GM19397 (cell line): ENCODE results near the gene IFTAP.
"Not testable (repeated sequence)": the region's sequence is repeated elsewhere in the genome, so short reads cannot be mapped to it uniquely, and the experiment has no call there.

Source experiments
- ATAC-seq: cut with Tn5 transposase; IDR thresholded peaks from one replicate; pipeline ENCODE4 v1.9.1; 2021; ENCODE audit warnings: mild to moderate bottlenecking, moderate library complexity; ENCODE audit not compliant: unreplicated experiment

Gene IFTAP

DNA sequence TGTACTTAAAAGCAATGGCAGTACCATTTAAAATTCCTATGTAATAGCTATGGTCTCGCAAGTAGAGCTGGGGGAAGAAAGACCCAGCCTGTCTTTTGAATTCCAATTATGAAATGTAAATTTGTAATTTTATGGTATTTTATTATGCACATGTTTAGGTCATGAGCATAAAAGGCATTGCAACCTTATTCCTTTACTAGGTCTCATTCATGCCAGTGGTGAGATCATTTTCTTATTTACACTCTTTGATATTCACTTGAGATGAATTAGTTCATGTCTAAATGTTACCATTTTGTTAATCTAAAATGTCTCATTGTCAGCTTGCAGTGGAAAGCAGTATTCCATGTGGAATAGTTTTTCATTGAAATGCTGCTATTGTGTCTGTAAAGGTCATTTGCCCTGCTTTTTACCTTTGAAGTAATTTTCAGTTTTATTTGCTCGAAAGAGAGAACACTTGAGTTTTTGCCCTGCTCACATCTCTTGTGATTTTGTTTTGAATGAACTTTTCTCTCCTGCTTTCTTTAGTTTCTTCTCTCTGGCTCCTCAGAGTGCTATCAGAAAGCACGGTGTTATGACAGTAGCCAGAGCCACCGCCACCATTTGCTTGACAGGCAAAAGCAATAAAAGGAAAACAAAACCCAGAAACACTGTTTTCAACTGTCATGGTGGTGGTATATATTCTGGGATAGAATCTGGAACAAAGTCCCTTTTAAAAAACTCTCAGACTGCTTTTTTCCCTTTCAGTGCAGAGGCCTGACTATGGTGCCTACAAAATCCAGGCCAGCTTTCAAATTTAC lies 41.0 kb downstream of the IFTAP start:
- no peak for ATAC-seq

- no peak for ATAC-seq
These were observed 44.3 kb downstream of the IFTAP start for GRCh38 chr11:36638556-36638955.

DNA sequence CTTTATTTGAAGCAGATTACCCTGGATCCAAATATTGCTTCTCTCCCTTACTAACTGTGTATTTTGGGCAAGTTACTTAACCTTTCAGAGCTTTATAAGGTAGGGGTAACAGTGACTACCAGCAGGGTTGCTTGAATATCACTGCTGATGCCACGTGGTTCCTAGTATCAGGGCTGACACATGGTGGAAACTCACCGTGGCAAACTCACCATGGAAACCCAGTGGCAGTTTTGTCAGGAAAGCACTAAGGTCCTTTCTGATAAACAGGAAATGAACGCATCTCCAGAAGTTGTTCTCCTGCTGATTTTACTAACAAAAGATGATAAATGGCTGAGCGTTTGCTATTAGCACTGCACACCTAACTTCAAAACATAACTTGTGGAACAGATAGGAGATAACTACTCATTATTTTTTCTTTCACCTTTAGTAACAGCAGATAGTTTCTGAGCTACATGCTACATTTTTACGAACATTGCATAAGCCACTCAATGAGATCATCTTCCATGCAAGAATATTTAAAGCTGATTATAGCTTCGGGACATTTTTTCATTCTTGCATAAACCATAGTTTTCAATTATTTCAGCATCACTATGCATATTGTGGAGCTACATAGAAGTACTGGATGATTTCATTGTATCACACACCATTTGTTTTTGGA lies 63.4 kb downstream of the IFTAP start:
- no peak for ATAC-seq

DNA sequence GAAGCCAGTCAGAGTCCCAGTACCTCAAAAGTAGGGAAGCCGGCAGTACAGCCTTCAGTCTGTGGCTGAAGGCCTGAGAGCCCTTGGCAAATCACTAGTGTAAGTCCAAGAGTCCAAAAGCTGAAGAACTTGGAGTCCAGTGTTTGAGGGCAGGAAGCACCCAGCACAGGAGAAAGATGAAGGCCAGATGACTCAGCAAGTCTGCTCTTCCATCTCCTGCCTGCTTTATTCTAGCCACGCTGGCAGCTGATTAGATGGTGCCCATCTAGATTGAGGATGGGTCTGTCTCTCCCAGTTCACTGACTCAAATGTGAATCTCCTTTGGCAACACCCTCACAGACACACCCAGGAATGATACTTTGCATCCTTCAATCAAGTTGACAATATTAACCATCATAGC lies 67.1 kb downstream of the IFTAP start:
- ATAC-seq, result not testable (repeated sequence)

DNA sequence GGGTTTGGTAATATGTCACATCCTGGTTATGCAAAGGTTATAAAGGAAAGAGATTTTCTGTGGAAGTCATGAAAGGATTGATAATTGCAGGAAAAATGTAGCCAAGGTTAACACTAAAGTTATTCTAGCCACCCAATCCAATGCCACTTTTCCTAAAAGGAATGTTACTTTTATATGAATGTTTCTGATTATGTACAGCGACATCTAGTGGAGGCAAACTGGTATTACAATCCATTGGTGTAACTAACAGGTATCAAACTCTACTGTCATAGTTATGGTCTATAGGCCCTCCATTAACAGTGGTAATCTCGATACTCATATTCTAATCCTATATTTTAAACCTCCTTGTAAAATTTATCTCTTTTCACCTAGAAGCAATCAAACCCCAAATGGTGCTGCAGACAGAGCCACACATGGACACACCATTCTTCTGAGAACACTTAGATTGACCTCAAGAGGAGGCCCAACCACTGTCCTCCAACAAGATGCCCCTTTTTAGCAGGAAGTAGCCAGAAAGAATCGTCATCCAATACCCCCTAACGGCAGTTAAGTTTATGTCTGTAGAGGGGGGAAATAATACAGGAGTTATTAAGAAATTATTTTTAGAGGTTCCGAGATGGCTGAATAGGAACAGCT lies 78.6 kb downstream of the IFTAP start:
- ATAC-seq, result no peak

DNA sequence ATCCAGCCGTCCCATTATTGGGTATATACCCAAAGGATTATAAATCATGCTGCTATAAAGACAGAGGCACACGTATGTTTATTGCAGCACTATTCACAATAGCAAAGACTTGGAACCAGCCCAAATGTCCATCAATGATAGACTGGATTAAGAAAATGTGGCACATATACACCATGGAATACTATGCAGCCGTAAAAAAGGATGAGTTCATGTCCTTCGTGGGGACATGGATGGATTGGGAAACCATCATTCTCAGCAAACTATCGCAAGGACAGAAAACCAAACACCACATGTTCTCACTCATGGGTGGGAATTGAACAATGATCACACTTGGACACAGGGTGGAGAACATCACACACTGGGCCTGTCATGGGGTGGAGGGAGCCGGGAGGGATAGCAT lies 85.2 kb downstream of the IFTAP start:
- not testable (repeated sequence) for ATAC-seq

- no peak for ATAC-seq
These were observed 89.5 kb downstream of the IFTAP start for GRCh38 chr11:36683818-36684217.

DNA sequence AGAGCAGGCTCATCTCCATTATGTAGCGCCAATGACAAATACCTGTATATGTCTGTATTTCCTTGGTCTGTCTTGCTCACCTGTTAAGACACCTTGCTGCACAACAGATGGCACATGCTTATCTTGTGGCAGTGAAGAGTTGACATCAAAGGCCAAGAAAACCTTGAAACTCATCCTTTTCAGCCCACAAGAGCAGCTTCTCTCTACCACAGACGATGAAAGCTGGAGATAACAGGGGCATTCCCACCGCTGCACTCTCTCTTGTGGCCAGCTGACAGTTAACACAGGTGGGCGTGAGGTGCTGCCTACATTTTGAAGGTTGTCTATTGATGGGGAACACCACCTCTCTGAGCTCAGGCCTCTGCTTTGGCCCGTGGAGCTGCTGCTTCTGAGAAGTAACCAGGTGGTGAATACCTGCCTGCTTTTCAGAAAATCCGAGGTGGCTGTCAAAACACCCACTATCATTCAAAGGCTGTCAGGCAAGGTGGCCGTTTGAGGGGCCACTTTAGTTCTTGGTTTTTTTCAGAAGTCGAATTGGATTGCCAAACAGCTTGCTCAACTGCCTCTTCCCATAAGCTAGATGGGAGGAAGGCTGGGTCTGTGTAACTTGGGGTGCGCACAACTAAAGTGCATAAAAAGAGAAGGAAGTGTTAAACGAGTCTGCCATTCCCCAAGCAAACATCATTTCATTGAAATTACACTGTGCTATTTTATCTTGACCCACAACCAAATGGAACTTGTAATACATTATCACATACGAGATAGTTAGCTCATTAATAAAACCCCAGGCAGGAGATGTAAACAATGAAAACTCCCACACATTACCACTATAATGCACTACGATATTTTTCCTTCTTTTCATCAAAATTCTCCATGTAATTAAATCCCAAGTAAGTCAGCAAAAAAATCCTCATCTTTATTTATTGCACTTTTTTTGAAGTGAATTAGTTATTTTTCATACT lies 90.8 kb downstream of the IFTAP start:
- ATAC-seq, result no peak

GRCh38 chr11:36688132-36688531 lies 93.8 kb downstream of the IFTAP start:
- ATAC-seq, result no peak

- no peak for ATAC-seq
These were observed 94.4 kb downstream of the IFTAP start for GRCh38 chr11:36688571-36689291.

- no peak for ATAC-seq
These were observed 95.1 kb downstream of the IFTAP start for GRCh38 chr11:36689442-36689841.

- no peak for ATAC-seq
These were observed 98.4 kb downstream of the IFTAP start for GRCh38 chr11:36692704-36693103.

DNA sequence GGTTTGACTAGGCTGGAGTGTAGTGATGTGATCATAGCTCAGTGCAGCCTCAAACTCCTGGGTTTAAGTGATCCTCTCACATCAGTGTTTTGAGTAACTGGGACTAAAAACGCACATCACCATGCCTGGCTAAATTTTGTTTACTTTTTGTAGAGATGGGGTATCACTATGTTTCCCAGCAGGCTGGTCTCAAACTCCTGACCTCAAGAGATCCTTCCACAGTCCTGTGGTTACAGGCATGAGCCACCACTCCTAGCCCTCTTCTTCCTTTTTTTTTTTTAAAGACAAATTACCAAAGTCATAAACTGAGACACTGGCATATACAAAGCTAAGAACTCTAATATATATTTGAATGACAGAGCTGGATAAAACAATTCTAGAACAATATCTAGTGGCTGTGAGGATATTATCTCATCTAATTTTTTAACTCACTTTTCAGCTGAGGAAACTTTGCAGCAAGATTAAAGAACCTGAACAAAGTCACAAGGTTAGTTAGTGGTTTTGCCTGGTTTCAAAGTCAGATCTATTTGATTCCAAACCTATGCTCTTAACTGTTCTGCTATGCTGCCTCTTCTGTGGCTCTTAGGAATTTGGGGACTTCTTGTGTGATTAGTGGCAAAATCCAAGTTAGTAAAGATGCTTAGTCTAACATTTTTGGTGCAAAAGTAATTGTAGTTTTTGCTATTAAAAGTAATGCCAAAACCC lies 99.0 kb downstream of the IFTAP start:
- ATAC-seq, result no peak

DNA sequence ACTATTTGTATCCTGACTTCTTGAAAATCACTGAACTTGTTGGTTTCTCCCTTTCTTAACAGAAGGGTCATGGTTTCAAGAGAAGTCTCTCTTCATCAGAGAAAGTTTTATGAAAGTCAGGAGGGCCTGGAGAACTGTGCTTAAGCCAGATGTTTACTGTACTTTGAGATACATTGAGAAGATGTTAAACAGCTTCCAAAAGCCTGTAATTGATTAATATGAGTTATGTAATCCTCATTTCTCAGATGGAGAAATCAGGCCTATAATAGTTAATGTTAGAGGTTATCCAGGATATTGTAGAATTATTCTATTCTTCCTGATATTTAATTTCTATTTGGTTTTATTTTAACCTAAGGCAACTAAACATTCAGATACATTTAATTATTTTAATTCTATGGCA lies 100.8 kb downstream of the IFTAP start:
- no peak for ATAC-seq

- ATAC-seq, result no peak
These were observed 101.3 kb downstream of the IFTAP start for GRCh38 chr11:36695571-36695970.

GRCh38 chr11:36696550-36696949 lies 102.2 kb downstream of the IFTAP start:
- ATAC-seq, result no peak

GRCh38 chr11:36699271-36699670 lies 105.0 kb downstream of the IFTAP start:
- no peak for ATAC-seq

DNA sequence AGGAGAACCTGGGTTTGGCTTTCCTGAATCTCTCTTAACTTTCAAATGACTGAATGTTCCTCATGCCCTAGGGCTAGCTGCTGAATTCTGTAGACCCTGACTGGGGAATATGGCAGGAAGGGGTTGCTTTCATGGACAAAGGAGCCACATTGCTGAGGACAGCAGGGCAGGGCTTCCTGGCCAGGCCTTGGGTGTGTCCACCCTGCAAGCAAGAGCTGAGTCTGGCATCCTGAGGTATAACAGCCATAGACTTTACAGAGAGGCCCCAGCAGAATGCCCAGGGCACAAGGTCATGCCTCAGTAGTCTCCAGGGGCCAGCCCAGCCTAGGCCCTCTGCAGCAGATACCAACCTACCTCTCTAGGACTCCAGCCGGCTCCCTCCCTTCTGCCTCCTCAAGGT lies 105.9 kb downstream of the IFTAP start:
- no peak for ATAC-seq

GRCh38 chr11:36702330-36703054 lies 108.2 kb downstream of the IFTAP start:
- ATAC-seq, result peak; percentile 81
